ENCODE results near the gene FKBP11. TPM values are rescaled to one million over a fixed set of nuclear protein-coding genes. Genes with fewer than 3 reads are reported as not detected.

Gene FKBP11
- total and polyA plus RNA-seq, 2 experiments from 2014 or later = 29.5 to 94.9 TPM

- TF ChIP-seq ZNF462 (CRISPR knock-in tag; IDR thresholded peaks at IDR 0.05) (no peak), EZH2 (IDR thresholded peaks at IDR 0.05; ENCODE audit: low read depth, unreplicated experiment) (no peak)
Observed at GRCh38 chr12:48952691-48953090, 27.4 kb upstream of the FKBP11 start (continued).

GRCh38 chr12:48947727-48948126, 22.4 kb upstream of the FKBP11 start:
- no peak overlapping the region for H3K4me3 Mint-ChIP-seq
- no peak overlapping the region for H2AFZ ChIP-seq
- peaks cover 99% of the 10 kb centered on the region for H3K79me2 ChIP-seq (replicated peaks; ENCODE audit: insufficient read depth)
- peaks cover 8% of the 10 kb centered on the region for H3K4me1 Mint-ChIP-seq
- H3K27ac ChIP-seq (ENCODE audit: low read depth) = peak overlapping the region; percentile 62; the same call in 1 of the 2 replicates
- H3K9me3 Mint-ChIP-seq = no peaks in the 10 kb centered on the region
- peaks cover 3% of the 10 kb centered on the region; the same call in 1 of the 2 replicates for H3K36me3 ChIP-seq (ENCODE audit: insufficient read depth)
- H4K20me1 ChIP-seq (replicated peaks; ENCODE audit: insufficient read depth) = peaks cover 64% of the 10 kb centered on the region
- no peaks in the 10 kb centered on the region for H3K27me3 ChIP-seq (ENCODE audit: insufficient read depth)
- peak; percentile 37; the same call in 1 of the 3 replicates for ATAC-seq
- H3K27ac Mint-ChIP-seq = peak overlapping the region; percentile 38
- no peaks in the 10 kb centered on the region; the same call in 1 of the 2 replicates for H3K4me1 ChIP-seq (ENCODE audit: insufficient read depth)
- no peaks in the 10 kb centered on the region for H3F3A ChIP-seq (replicated peaks; ENCODE audit: low read depth)
- H3K4me3 ChIP-seq = no peak overlapping the region
- H3K36me3 Mint-ChIP-seq (ENCODE audit: low read depth) = peaks cover 32% of the 10 kb centered on the region; the same call in 2 of the 3 replicates
- no peaks in the 10 kb centered on the region for H3K9me2 ChIP-seq (ENCODE audit: insufficient read depth)
- no peak for DNase-seq (ENCODE audit: low spot score)
- no peak overlapping the region for H3K4me2 ChIP-seq
- peaks cover 4% of the 10 kb centered on the region for H3K27me3 Mint-ChIP-seq (ENCODE audit: insufficient read depth, low read depth, poor library complexity)
- TF ChIP-seq JUNB (IDR thresholded peaks at IDR 0.05; ENCODE audit: unreplicated experiment) = no peak
- TF ChIP-seq ZNF462 (CRISPR knock-in tag; IDR thresholded peaks at IDR 0.05) = no peak
- no peak for TF ChIP-seq POLR2AphosphoS5 (IDR thresholded peaks at IDR 0.05; ENCODE audit: low read depth)
- no peak for TF ChIP-seq ZNF331 (CRISPR knock-in tag; IDR thresholded peaks at IDR 0.05; ENCODE audit: low read depth)
- TF ChIP-seq EZH2phosphoT487 (IDR thresholded peaks at IDR 0.05; ENCODE audit: unreplicated experiment) = no peak

Data from GM23338 (cell line).